ENCODE results near the gene TENM3. TPM values are rescaled to one million over a fixed set of nuclear protein-coding genes. Genes with fewer than 3 reads are reported as not detected.

TENM3 gene
- total RNA-seq, 1 donor from 2014 or later, result 11.0 TPM

DNA sequence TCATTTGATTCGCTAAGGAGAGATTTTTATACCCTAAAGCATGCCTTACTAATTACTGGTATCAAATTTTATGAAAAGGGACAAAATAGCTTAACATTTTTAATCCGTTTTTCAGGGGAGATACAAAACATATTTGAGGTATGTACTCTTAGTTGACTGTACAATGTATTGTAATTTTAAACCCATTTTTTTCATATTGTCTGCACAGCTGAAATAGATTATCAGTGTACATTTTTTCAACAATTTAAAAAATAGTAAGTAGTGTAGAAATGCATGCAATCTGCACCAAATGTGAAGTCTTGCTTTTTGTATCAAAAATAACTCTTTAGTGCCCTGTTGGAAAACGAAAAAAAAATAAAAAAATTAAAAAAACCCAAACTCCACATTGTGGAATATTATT is 82.2 kb downstream of the TENM3 start:
- Histone ChIP-seq H3K36me3 (no peaks in the 10 kb centered on the region), H3K27ac (no peak overlapping the region), H3K4me3 (no peak overlapping the region), H3K9me3 (no peaks in the 10 kb centered on the region), H3K4me1 (no peaks in the 10 kb centered on the region), H3K27me3 (no peaks in the 10 kb centered on the region)
- TF ChIP-seq POLR2AphosphoS5 (IDR thresholded peaks at IDR 0.05; ENCODE audit: insufficient read depth in 1 of 2, low read depth in 1 of 2) (no peak), POLR2A (IDR thresholded peaks at IDR 0.05) (no peak)
- TF ChIP-seq, protein P1, sequence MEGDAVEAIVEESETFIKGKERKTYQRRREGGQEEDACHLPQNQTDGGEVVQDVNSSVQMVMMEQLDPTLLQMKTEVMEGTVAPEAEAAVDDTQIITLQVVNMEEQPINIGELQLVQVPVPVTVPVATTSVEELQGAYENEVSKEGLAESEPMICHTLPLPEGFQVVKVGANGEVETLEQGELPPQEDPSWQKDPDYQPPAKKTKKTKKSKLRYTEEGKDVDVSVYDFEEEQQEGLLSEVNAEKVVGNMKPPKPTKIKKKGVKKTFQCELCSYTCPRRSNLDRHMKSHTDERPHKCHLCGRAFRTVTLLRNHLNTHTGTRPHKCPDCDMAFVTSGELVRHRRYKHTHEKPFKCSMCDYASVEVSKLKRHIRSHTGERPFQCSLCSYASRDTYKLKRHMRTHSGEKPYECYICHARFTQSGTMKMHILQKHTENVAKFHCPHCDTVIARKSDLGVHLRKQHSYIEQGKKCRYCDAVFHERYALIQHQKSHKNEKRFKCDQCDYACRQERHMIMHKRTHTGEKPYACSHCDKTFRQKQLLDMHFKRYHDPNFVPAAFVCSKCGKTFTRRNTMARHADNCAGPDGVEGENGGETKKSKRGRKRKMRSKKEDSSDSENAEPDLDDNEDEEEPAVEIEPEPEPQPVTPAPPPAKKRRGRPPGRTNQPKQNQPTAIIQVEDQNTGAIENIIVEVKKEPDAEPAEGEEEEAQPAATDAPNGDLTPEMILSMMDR (IDR thresholded peaks at IDR 0.05), result no peak
- intact Hi-C loops (cut with DNase I), result no loop called here
- no peak for DNase-seq (ENCODE audit: extremely low spot score in 2 of 2)

DNA sequence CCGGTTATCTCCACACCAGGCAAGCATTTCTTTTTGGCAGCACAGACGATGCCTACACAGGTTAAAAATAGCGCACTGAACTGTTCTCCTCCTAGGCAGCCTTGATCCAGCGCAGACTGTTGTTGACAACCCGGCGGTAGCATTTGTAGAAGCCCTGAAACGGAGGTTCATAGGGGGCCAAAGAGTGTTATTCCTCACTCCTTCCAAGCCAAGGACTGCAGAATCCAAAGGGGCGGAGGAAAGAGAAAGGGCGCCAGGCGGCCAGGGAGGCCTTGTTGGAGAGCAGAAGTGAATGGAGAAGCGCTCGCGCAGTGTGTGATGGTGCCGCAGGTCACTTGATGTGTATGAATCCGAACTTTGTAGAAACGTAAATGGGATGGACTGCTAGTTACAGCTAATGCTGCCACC is 82.7 kb downstream of the TENM3 start:
- DNase-seq (ENCODE audit: extremely low spot score in 2 of 2), result no peak
- intact Hi-C loops (cut with DNase I), result no loop called here
- Histone ChIP-seq H3K27ac (no peak overlapping the region), H3K4me1 (no peaks in the 10 kb centered on the region), H3K27me3 (no peaks in the 10 kb centered on the region), H3K4me3 (no peak overlapping the region), H3K36me3 (no peaks in the 10 kb centered on the region), H3K9me3 (no peaks in the 10 kb centered on the region)
- TF ChIP-seq POLR2A (IDR thresholded peaks at IDR 0.05), result no peak
- TF ChIP-seq, protein P1 (IDR thresholded peaks at IDR 0.05), result no peak
- TF ChIP-seq POLR2AphosphoS5 (IDR thresholded peaks at IDR 0.05; ENCODE audit: insufficient read depth in 1 of 2, low read depth in 1 of 2), result no peak

DNA sequence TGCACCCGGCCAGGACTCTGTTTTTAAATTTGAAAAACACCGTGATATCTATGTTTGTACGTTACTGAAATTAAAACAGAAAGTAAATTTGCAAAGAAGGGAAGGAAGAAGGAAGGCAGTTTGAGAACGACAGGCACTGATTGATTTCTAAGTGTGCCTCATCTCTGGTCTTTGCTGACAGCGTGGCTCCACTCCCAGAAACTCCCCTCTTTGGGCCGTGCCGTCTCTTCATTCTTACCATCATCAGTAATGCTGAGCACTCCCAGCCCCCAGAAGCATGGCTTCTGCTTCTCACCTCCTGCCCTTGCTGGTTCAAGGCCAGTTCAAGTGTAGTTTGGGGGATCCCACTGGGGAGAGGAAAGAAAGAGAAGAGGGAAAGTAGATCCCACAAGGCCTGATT is 85.3 kb downstream of the TENM3 start:
- Histone ChIP-seq H3K4me3 (no peak overlapping the region), H3K27ac (no peak overlapping the region), H3K9me3 (no peaks in the 10 kb centered on the region), H3K4me1 (no peaks in the 10 kb centered on the region), H3K36me3 (no peaks in the 10 kb centered on the region), H3K27me3 (no peaks in the 10 kb centered on the region)
- TF ChIP-seq POLR2AphosphoS5 (IDR thresholded peaks at IDR 0.05; ENCODE audit: insufficient read depth in 1 of 2, low read depth in 1 of 2) (no peak), POLR2A (IDR thresholded peaks at IDR 0.05) (no peak)
- TF ChIP-seq, protein P1 (IDR thresholded peaks at IDR 0.05), result no peak
- no peak for DNase-seq (ENCODE audit: extremely low spot score in 2 of 2)
- intact Hi-C loops (cut with DNase I), result no loop called here

DNA sequence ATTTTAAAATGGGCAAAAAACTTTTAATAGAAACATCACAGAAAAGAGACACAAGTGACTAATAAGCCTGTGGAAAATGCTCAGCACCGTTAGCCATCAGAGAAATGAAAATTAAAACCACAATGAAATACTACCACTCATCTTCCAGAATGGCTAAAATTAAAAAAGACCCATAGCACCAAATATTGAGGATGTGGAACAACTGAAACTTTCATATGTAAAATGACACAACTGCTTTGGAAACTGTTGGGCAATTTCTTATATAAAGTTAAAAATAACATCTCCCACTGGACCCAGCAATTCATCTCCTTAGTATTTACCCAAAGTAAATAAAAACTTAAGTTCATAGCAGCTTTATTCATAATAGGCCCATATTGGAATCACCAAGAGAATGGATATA is 94.2 kb downstream of the TENM3 start:
- Histone ChIP-seq H3K27me3 (no peaks in the 10 kb centered on the region), H3K36me3 (no peaks in the 10 kb centered on the region), H3K9me3 (no peaks in the 10 kb centered on the region), H3K4me3 (no peak overlapping the region), H3K27ac (no peak overlapping the region), H3K4me1 (peaks cover 13% of the 10 kb centered on the region)
- TF ChIP-seq POLR2A (IDR thresholded peaks at IDR 0.05), result no peak
- TF ChIP-seq, protein P1 (IDR thresholded peaks at IDR 0.05), result no peak
- no peak for TF ChIP-seq POLR2AphosphoS5 (IDR thresholded peaks at IDR 0.05; ENCODE audit: insufficient read depth in 1 of 2, low read depth in 1 of 2)
- intact Hi-C loops (cut with DNase I), result no loop called here
- DNase-seq (ENCODE audit: extremely low spot score in 2 of 2), result no peak

DNA sequence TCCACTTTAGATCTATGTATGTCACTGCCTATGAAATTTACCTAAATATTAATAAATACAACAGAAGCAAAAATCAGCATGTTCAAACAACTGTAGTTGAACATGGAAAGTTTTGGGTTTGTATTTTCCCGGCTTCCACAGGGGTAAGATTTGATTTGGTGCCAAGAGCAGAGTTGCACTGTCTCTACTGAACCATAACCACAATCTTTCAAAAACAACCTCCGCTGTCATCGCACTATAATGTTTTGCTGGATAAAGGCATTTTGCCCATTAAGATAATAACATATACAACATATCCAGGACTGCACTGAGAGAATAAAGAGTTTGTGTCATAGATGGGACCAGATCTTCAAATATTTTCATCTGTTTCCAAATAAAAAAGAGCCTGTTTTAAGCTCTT is 94.9 kb downstream of the TENM3 start:
- peaks cover 13% of the 10 kb centered on the region for H3K4me1 ChIP-seq
- H3K36me3 ChIP-seq, result no peaks in the 10 kb centered on the region
- no peak overlapping the region for H3K27ac ChIP-seq
- H3K9me3 ChIP-seq, result no peaks in the 10 kb centered on the region
- no peaks in the 10 kb centered on the region for H3K27me3 ChIP-seq
- intact Hi-C loops (cut with DNase I), result no loop called here
- no peak overlapping the region for H3K4me3 ChIP-seq
- TF ChIP-seq, protein P1 (IDR thresholded peaks at IDR 0.05), result no peak
- no peak for TF ChIP-seq POLR2AphosphoS5 (IDR thresholded peaks at IDR 0.05; ENCODE audit: insufficient read depth in 1 of 2, low read depth in 1 of 2)
- TF ChIP-seq POLR2A (IDR thresholded peaks at IDR 0.05), result no peak
- DNase-seq (ENCODE audit: extremely low spot score in 2 of 2), result no peak

All from vagina (tissue), 2 donors.